Keratinocyte (primary cell): Measurements from ENCODE around the gene PRR11. TPM values are rescaled to one million over a fixed set of nuclear protein-coding genes. Genes with fewer than 3 reads are reported as not detected.

Experiments
- DNase-seq: peaks from one replicate; pipeline ENCODE4 v3.0.0-alpha.2; 2011; ENCODE audit warnings: low read depth, missing footprints, low spot score
- FAIRE-seq: peaks from 2 replicates; lab custom pipeline; 2011; peaks lifted over from hg19 to GRCh38; lab: Jason Lieb, UNC
- H2AFZ ChIP-seq: 2 replicates; pipeline ENCODE4 v1.6.0; 2012; ENCODE audit warnings: low read length, control low read depth, inconsistent platforms; ENCODE audit not compliant: control insufficient read depth
- H3K27ac ChIP-seq: 2 replicates; pipeline ENCODE4 v1.5.1; 2011; ENCODE audit warnings: low read length; ENCODE audit not compliant: control insufficient read depth, insufficient read depth
- H3K27me3 ChIP-seq: 3 replicates; pipeline ENCODE4 v1.6.0; 2011; ENCODE audit warnings: low read length; ENCODE audit not compliant: control insufficient read depth, insufficient read depth; ENCODE audit errors: extremely low read depth
- H3K36me3 ChIP-seq, 2 experiments: 2 replicates in 1 of 2; 3 replicates in 1 of 2; pipeline ENCODE4 v1.5.1; 2011; ENCODE audit warnings: low read length in 2 of 2, mild to moderate bottlenecking in 1 of 2; ENCODE audit not compliant: control insufficient read depth in 2 of 2, insufficient read depth in 2 of 2; ENCODE audit errors: extremely low read depth in 1 of 2
- H3K4me1 ChIP-seq: 3 replicates; pipeline ENCODE4 v1.5.1; 2011; ENCODE audit warnings: low read length; ENCODE audit not compliant: control insufficient read depth, insufficient read depth; ENCODE audit errors: extremely low read depth
- H3K4me2 ChIP-seq: 3 replicates; pipeline ENCODE4 v1.6.0; 2011; ENCODE audit warnings: low read depth, low read length; ENCODE audit not compliant: control insufficient read depth, insufficient read depth; ENCODE audit errors: extremely low read depth
- H3K4me3 ChIP-seq, 3 experiments: fragments of 200-600 bp in 1 of 3; sonication (generic) in 1 of 3; 2 replicates in 2 of 3; 3 replicates in 1 of 3; pipeline ENCODE4 v1.5.1; 2011 to 2016; ENCODE audit warnings: low read length in 3 of 3, mild to moderate bottlenecking in 3 of 3, control low read depth in 2 of 3, inconsistent platforms in 1 of 3, low read depth in 1 of 3, mixed read lengths in 1 of 3, mixed run types in 1 of 3, moderate library complexity in 1 of 3; ENCODE audit not compliant: control insufficient read depth in 2 of 3, insufficient read depth in 2 of 3; ENCODE audit errors: extremely low read depth in 1 of 3
- H3K79me2 ChIP-seq: 2 replicates; pipeline ENCODE4 v1.6.0; 2012; ENCODE audit warnings: low read length; ENCODE audit not compliant: control insufficient read depth, insufficient read depth
- H3K9ac ChIP-seq: 3 replicates; pipeline ENCODE4 v1.6.0; 2011; ENCODE audit warnings: low read length; ENCODE audit not compliant: control insufficient read depth, insufficient read depth; ENCODE audit errors: extremely low read depth
- H3K9me1 ChIP-seq: 3 replicates; pipeline ENCODE4 v1.6.0; 2011; ENCODE audit warnings: low read length; ENCODE audit not compliant: control insufficient read depth, insufficient read depth; ENCODE audit errors: extremely low read depth
- H3K9me3 ChIP-seq: 2 replicates; pipeline ENCODE4 v1.5.1; 2012; ENCODE audit warnings: low read depth, low read length; ENCODE audit not compliant: control insufficient read depth
- H4K20me1 ChIP-seq: 3 replicates; pipeline ENCODE4 v1.6.0; 2011; ENCODE audit warnings: low read length; ENCODE audit not compliant: control insufficient read depth, insufficient read depth; ENCODE audit errors: extremely low read depth
- CTCF ChIP-seq, 3 experiments: IDR thresholded peaks in 1 of 3; conservative IDR thresholded peaks in 1 of 3; optimal IDR thresholded peaks in 1 of 3; 2 replicates in 2 of 3; 3 replicates in 1 of 3; pipeline versions ENCODE3 to v1.5.1; 2011; ENCODE audit warnings: low read length in 3 of 3, mild to moderate bottlenecking in 3 of 3, moderate library complexity in 2 of 3, control low read depth in 1 of 3, inconsistent platforms in 1 of 3; ENCODE audit not compliant: insufficient read depth in 2 of 3; ENCODE audit errors: extremely low read depth in 1 of 3
- EZH2 ChIP-seq: IDR thresholded peaks from one replicate; pipeline ENCODE4 v1.6.1; 2012; ENCODE audit warnings: inconsistent platforms, mild to moderate bottlenecking, low read length, moderate library complexity
- dilution Hi-C: fragments of 300-500 bp; cut with MboI; formaldehyde crosslinking; loops from one replicate; pipeline ENCODE4 v1.7.0; 2020; ENCODE audit warnings: low sequenced_read_pairs; ENCODE audit not compliant: extremely low pct_ligation_motif_present
- polyA plus RNA-seq, 5 experiments: library from polyadenylated mRNA; depleted of rRNA in 3 of 5; stranded (reverse) in 3 of 5; stranded (forward) in 1 of 5; unstranded in 1 of 5; fragments of >200 nt; gene quantifications; 1 replicate in 1 of 5; 2 replicates in 3 of 5; 3 replicates in 1 of 5; pipeline versions ENCODE4 v1.2.1 to v1.2.3, GENCODE V29; 2011 to 2012; ENCODE audit warnings: missing spikeins in 2 of 5, low read depth in 1 of 5, low replicate concordance in 1 of 5

Gene PRR11
- polyA plus RNA-seq, 1 donor (not counting 4 experiments of a cell fraction or from before 2014, with no cell fraction given): 40.1 TPM

GRCh38 chr17:59111539-59111938 lies 44.0 kb upstream of the PRR11 start:
- Histone ChIP-seq H3K9me3 (no peaks in the 10 kb centered on the region), H3K27me3 (no peaks in the 10 kb centered on the region), H3K9me1 (no peaks in the 10 kb centered on the region), H2AFZ (no peak overlapping the region), H3K9ac (no peak overlapping the region), H3K79me2 (peaks cover 14% of the 10 kb centered on the region), H3K27ac (no peak overlapping the region), H4K20me1 (no peaks in the 10 kb centered on the region), H3K36me3 (peaks cover 3 to 13% of the 10 kb centered on the region in 2 experiments), H3K4me3 (no peak overlapping the region), H3K4me1 (no peaks in the 10 kb centered on the region), H3K4me2 (no peak overlapping the region)
- dilution Hi-C loops: no loop called here
- no peak for DNase-seq
- TF ChIP-seq EZH2: no peak
- TF ChIP-seq CTCF (optimal IDR thresholded peaks at IDR 0.05 in 1 of 3, IDR thresholded peaks at IDR 0.05 in 1 of 3, conservative IDR thresholded peaks at IDR 0.05 in 1 of 3; ENCODE audit: extremely low read depth in 1 of 3, insufficient read depth in 2 of 3, low read length in 3 of 3): no peak
- no peak for FAIRE-seq

GRCh38 chr17:59115474-59115873 lies 40.1 kb upstream of the PRR11 start:
- Histone ChIP-seq H3K9me3 (no peaks in the 10 kb centered on the region), H2AFZ (no peak overlapping the region), H3K4me2 (no peak overlapping the region), H3K27me3 (no peaks in the 10 kb centered on the region), H3K9ac (no peak overlapping the region), H3K36me3 (peaks cover 3 to 13% of the 10 kb centered on the region in 2 experiments), H3K4me3 (no peak overlapping the region), H3K9me1 (no peaks in the 10 kb centered on the region), H3K4me1 (no peaks in the 10 kb centered on the region), H3K79me2 (peaks cover 18% of the 10 kb centered on the region), H4K20me1 (no peaks in the 10 kb centered on the region), H3K27ac (no peak overlapping the region)
- no peak for TF ChIP-seq EZH2
- FAIRE-seq (no peak), DNase-seq (no peak)
- dilution Hi-C loops: no loop called here

- TF ChIP-seq CTCF (optimal IDR thresholded peaks at IDR 0.05 in 1 of 3, IDR thresholded peaks at IDR 0.05 in 1 of 3, conservative IDR thresholded peaks at IDR 0.05 in 1 of 3; ENCODE audit: extremely low read depth in 1 of 3, insufficient read depth in 2 of 3, low read length in 3 of 3) (no peak), EZH2 (no peak)
- dilution Hi-C loops: no loop called here
- FAIRE-seq: no peak
- Histone ChIP-seq H3K4me2 (no peak overlapping the region), H3K9me3 (no peaks in the 10 kb centered on the region), H3K27me3 (no peaks in the 10 kb centered on the region), H3K9me1 (no peaks in the 10 kb centered on the region), H3K9ac (no peak overlapping the region), H3K4me1 (no peaks in the 10 kb centered on the region), H4K20me1 (no peaks in the 10 kb centered on the region), H3K4me3 (no peak overlapping the region), H3K27ac (no peak overlapping the region), H3K36me3 (peaks cover 0 to 5% of the 10 kb centered on the region in 2 experiments), H2AFZ (no peak overlapping the region), H3K79me2 (peaks cover 18% of the 10 kb centered on the region)
- DNase-seq: no peak
Measured at GRCh38 chr17:59121901-59122480, 33.6 kb upstream of the PRR11 start.
